Stimulated activated CD8-positive, alpha-beta memory T cell treated with anti-CD3 and anti-CD28 coated beads, Interleukin-4, amount 100 ng/mL, for 1 hour (primary cell): Measurements from ENCODE around the gene SRC.
"Not testable (repeated sequence)": the region's sequence is repeated elsewhere in the genome, so short reads cannot be mapped to it uniquely, and the experiment has no call there.

ENCODE experiments used
- DNase-seq, 2 donors: peaks; one replicate each; pipeline ENCODE4 v3.0.0-alpha.2; 2020; ENCODE audit warnings: low read depth in 2 of 2, low spot score in 1 of 2

The SRC gene

GRCh38 chr20:37336369-37337207, 9.4 kb upstream of the SRC start:
- DNase-seq: no peak

- DNase-seq: no peak
Observed at GRCh38 chr20:37337208-37337991, 8.5 kb upstream of the SRC start.

GRCh38 chr20:37338380-37338779, 7.6 kb upstream of the SRC start:
- DNase-seq: not testable (repeated sequence)

GRCh38 chr20:37339208-37339607, 6.7 kb upstream of the SRC start:
- no peak for DNase-seq

GRCh38 chr20:37339764-37340109, 6.2 kb upstream of the SRC start:
- not testable (repeated sequence) for DNase-seq

GRCh38 chr20:37340998-37341397, 4.9 kb upstream of the SRC start:
- DNase-seq: no peak

GRCh38 chr20:37341632-37342031, 4.3 kb upstream of the SRC start:
- DNase-seq: no peak

- no peak for DNase-seq
Observed at GRCh38 chr20:37342231-37343177, 3.4 kb upstream of the SRC start.

GRCh38 chr20:37343212-37343993, 2.5 kb upstream of the SRC start:
- no peak for DNase-seq

GRCh38 chr20:37343994-37344355, 2.0 kb upstream of the SRC start:
- DNase-seq: no peak

GRCh38 chr20:37344506-37345338, 1.2 kb upstream of the SRC start:
- DNase-seq: no peak

- no peak for DNase-seq
Observed at GRCh38 chr20:37346236-37346534, 245 bp downstream of the SRC start.

- no peak for DNase-seq
Observed at GRCh38 chr20:37346535-37347346, 801 bp downstream of the SRC start.

GRCh38 chr20:37347347-37347823, 1.4 kb downstream of the SRC start:
- no peak for DNase-seq

GRCh38 chr20:37347891-37348791, 2.2 kb downstream of the SRC start:
- DNase-seq: no peak

GRCh38 chr20:37348792-37349516, 3.0 kb downstream of the SRC start:
- DNase-seq: no peak
